SJSA1 (cell line): ENCODE measurements around the gene CCDC85B. TPM values are rescaled to one million over a fixed set of nuclear protein-coding genes. Genes with fewer than 3 reads are reported as not detected.
A peak's percentile ranks its signal among the peaks of the same experiment; 100 is the strongest.

Experiments
- DNase-seq, 2 experiments: peaks; one replicate each; pipeline ENCODE4 v3.0.0-alpha.2; 2015 to 2020; ENCODE audit warnings: low spot score in 2 of 2, low read depth in 1 of 2
- H3K27ac ChIP-seq: fragments of 250-450 bp; sonication (Bioruptor Pico); 2 replicates; pipeline ENCODE4 v1.5.1; 2020; ENCODE audit warnings: mild to moderate bottlenecking, moderate library complexity
- H3K27me3 ChIP-seq: fragments of 250-450 bp; sonication (Bioruptor Pico); replicated peaks from 2 replicates; pipeline ENCODE4 v1.5.1; 2020; ENCODE audit warnings: mild to moderate bottlenecking, moderate library complexity
- H3K36me3 ChIP-seq: fragments of 250-450 bp; sonication (Bioruptor Pico); 2 replicates; pipeline ENCODE4 v1.5.1; 2020; ENCODE audit warnings: mild to moderate bottlenecking
- H3K4me1 ChIP-seq: fragments of 250-450 bp; sonication (Bioruptor Pico); replicated peaks from 2 replicates; pipeline ENCODE4 v1.6.1; 2021; ENCODE audit warnings: mild to moderate bottlenecking
- H3K4me3 ChIP-seq: fragments of 250-450 bp; sonication (Bioruptor Pico); 2 replicates; pipeline ENCODE4 v1.5.1; 2020; ENCODE audit warnings: mild to moderate bottlenecking
- H3K9me3 ChIP-seq: fragments of 250-450 bp; sonication (Bioruptor Pico); replicated peaks from 2 replicates; pipeline ENCODE4 v1.5.1; 2020; ENCODE audit warnings: mild to moderate bottlenecking
- total RNA-seq: library from RNA; depleted of rRNA; stranded (reverse); fragments of >200 nt; shearing (Covaris generic); gene quantifications from 2 replicates; pipeline ENCODE4 v1.2.3, GENCODE V29; 2014

The CCDC85B gene
- total RNA-seq, 1 experiment from 2014 or later = 94.0 TPM

DNA sequence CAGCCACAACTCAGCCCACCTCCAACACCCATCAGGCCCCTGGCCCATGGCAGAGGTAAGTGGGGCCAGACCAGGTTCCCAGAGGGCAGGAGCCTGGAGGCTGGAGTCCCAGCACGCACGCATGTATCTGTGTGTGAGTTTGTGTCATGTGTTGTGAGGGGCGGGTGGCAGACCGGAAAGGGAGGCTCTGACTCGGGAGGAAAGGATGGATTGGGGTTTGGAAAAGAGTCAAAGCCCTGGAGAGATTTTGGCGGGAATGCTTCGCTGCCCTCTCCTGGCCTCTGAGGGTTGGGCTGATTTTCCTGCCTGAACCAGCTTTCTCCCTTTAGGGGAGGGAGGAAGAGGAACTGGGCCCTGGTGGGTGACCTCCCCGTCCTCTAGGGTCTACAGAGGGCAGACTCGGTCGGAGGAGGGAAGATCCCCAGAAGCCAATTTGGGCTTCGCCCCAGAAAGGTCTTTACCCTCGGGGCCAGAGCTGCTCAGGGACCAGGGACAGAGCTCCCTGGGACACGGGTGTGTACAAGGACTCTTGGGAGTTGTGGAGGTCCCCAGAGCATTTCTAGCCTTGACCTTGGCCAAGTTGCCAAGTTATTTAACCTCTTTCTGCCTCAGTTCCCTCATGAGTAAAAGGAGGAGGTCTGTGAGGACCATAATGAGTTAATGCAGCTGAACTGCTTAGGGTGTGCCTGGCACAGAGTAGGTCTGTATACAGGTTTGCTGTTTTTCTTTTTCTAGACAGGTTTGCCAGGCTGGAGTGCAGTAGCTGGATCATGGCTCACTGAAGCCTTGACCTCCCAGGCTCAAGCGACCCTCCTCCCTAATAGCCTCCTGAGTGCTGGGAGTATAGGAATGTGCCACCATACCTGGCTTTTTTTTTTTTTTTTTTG is 21.5 kb downstream of the CCDC85B start:
- DNase-seq = peak; percentile 98 to 99
- Histone ChIP-seq H3K4me1 (peaks cover 83% of the 10 kb centered on the region), H3K36me3 (peaks cover 14% of the 10 kb centered on the region), H3K9me3 (no peaks in the 10 kb centered on the region), H3K27ac (peak overlapping the region; percentile 93), H3K27me3 (no peaks in the 10 kb centered on the region), H3K4me3 (no peak overlapping the region)

DNA sequence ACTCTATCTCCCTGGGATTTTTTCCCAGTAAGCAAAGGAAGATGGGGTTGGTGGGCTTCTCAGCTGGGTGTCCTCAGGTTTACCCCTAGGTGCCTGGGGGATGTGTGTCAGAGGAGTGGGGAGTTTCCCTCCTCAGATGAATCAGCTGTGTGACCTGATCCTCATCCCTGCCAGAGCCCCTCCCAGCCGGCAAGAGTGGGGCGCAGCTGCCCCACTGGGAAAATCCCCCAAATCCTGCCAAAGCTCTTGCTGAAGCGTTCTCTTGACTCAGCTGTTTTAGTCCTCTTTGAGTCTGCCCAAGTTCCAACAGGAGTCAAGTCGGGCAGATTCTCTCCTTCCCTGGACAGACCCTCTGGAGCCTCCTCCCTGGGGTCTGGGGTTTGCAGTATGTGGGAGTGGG is 22.4 kb downstream of the CCDC85B start:
- no peaks in the 10 kb centered on the region for H3K27me3 ChIP-seq
- H3K27ac ChIP-seq = peak overlapping the region; percentile 93
- H3K36me3 ChIP-seq = peaks cover 23% of the 10 kb centered on the region
- H3K4me1 ChIP-seq = peaks cover 91% of the 10 kb centered on the region
- no peaks in the 10 kb centered on the region for H3K9me3 ChIP-seq
- no peak overlapping the region for H3K4me3 ChIP-seq
- DNase-seq = peak; percentile 90 to 94

DNA sequence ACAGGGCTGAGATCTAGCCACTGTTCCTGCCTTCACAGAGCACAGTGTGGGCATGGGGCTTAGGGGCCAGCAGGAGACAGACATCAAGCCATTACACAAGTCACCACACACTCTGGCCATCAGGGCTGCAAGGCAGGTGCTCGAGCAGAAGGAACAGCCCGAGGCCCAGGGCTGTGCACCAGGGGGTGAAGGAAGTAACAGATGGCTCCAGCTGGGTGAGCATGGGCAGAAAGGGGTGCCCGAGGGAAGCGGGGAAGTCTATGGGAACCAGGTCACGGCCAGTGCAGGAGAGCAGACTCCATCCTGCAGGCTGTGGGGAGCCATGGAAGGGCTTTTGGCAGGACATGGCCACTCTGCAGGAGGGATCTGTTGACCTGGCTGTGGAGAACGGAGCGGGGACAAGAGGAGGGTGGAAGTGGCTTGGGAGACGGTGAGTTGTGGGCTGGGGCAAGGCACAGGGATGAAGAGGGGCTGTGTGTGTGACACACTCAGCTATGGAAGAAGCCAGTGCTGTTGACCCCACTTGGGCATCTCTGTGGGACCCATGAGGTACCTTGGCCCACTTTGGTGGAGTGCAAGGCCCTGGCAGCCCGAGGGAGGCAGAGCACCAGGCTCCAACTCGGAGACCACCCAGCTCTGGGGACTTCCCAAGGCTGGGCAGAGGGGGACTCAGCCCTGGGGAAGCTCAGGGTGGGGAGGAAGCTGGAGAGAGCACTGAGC is 24.8 kb downstream of the CCDC85B start:
- H3K36me3 ChIP-seq = peaks cover 42% of the 10 kb centered on the region
- no peak overlapping the region for H3K4me3 ChIP-seq
- peak overlapping the region; percentile 93 for H3K27ac ChIP-seq
- peaks cover 89% of the 10 kb centered on the region for H3K4me1 ChIP-seq
- DNase-seq = no peak
- H3K27me3 ChIP-seq = no peaks in the 10 kb centered on the region
- H3K9me3 ChIP-seq = peaks cover 5% of the 10 kb centered on the region; the same call in 1 of the 2 replicates

DNA sequence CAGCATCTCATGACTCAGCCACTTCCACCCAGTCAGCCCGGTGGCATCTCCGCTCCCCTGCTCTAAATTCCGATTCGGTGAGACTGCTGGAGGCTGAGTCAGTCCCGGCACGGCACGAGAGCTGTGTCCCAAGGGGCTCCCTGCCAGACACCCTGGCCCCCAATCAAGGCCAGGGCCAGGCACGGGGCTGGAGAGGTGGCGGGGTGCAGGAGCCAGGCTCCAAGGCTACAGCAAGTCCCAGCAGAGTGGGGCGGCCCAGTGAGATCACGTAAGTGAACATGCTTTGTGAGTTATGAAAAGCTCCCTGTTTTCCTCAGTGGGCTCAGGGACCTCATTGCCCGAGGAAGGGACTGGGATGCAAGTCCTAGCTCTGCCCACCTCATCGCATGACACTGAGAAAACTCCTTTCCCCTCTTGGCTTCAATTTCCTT is 25.4 kb downstream of the CCDC85B start:
- H3K27ac ChIP-seq = peak overlapping the region; percentile 93
- peaks cover 89% of the 10 kb centered on the region for H3K4me1 ChIP-seq
- peak overlapping the region; percentile 22 for H3K4me3 ChIP-seq
- DNase-seq = peak; percentile 100
- H3K9me3 ChIP-seq = peaks cover 5% of the 10 kb centered on the region; the same call in 1 of the 2 replicates
- no peaks in the 10 kb centered on the region for H3K27me3 ChIP-seq
- peaks cover 48% of the 10 kb centered on the region for H3K36me3 ChIP-seq

DNA sequence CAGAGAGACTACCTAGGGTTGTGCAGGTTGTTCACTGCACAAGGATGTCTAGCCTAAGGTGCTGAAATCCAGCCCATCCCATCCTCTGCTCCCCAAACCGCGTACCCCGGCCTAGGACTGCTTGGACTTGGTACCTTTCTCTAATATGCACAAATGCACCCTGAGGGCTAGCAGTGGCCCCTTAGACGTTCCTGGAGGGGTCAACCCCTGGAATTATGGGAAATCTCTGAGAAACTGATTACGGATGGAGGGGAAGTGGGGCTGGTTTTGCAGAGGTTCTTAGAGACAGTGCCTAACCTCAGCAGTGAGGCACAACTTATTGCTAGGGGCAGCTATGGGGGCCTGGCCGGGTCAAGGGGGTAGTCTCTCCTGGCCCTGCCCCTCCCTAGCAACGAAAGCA is 25.9 kb downstream of the CCDC85B start:
- DNase-seq = no peak
- H3K27me3 ChIP-seq = no peaks in the 10 kb centered on the region
- H3K4me1 ChIP-seq = peaks cover 85% of the 10 kb centered on the region
- peaks cover 5% of the 10 kb centered on the region; the same call in 1 of the 2 replicates for H3K9me3 ChIP-seq
- H3K4me3 ChIP-seq = peak overlapping the region; percentile 22
- H3K27ac ChIP-seq = peak overlapping the region; percentile 93
- H3K36me3 ChIP-seq = peaks cover 54% of the 10 kb centered on the region

DNA sequence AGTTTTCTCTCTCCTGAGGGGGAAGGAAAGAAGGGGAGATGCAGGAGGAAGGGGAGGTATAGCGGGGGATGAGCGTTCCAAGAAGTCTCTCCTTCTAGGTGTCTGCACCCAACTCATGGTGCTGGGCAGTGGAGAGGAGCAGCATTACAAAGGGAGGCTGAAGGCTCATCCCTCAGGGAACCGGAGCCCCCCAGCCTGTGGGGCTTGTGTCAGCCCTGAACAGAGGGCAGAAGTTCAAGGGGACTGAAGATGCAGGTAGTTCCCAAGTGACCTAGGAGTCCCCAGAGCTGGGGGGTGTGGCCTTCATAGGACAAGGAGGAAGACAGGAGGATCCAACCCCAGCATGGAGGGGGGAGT is 26.6 kb downstream of the CCDC85B start:
- no peak for DNase-seq
- Histone ChIP-seq H3K27me3 (no peaks in the 10 kb centered on the region), H3K9me3 (peaks cover 5% of the 10 kb centered on the region; the same call in 1 of the 2 replicates), H3K4me1 (peaks cover 78% of the 10 kb centered on the region), H3K27ac (peak overlapping the region; percentile 93), H3K4me3 (peak overlapping the region; percentile 94; the same call in 1 of the 2 replicates), H3K36me3 (peaks cover 60% of the 10 kb centered on the region)

DNA sequence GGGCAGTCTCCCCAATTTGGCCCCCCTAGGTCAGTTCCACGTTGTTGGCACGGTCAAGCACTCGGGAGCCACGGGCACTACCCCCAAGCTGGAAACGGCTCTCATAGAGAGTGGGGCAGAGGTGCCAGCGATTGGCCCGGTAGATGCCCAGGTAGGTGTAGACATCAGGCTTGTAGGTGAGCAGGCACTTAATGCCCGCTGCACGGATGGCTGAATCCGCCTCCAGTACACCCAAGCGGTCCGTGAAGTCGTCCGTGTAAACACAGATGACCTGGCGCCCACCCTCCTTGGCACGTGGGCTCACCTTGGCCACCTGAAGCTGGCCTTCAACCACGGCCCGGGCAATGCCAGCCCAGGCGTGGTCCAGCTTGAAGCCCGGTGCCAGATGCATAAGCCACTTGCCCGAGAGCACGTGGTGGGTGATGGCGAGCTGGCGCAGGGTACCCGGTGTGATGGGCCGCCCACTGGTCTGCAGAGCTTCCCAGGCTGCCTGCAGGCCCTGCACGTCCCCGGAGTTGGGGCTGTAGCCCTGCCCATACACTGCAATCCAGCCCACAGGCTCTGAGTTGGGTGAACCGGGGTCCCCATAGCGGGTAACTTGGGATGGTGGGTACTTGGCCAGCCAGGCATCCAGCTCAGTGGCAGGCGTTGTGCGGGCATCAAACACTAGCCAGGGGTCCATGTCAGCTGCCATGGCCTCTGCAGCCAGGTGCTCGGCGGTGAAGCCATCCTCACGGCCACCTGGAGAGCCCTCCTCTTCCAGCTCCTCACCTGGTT is 27.1 kb downstream of the CCDC85B start:
- Histone ChIP-seq H3K4me3 (peak overlapping the region; percentile 94), H3K9me3 (peaks cover 5% of the 10 kb centered on the region; the same call in 1 of the 2 replicates), H3K27me3 (no peaks in the 10 kb centered on the region), H3K36me3 (peaks cover 66% of the 10 kb centered on the region), H3K27ac (peak overlapping the region; percentile 93), H3K4me1 (peaks cover 72% of the 10 kb centered on the region)
- no peak for DNase-seq

DNA sequence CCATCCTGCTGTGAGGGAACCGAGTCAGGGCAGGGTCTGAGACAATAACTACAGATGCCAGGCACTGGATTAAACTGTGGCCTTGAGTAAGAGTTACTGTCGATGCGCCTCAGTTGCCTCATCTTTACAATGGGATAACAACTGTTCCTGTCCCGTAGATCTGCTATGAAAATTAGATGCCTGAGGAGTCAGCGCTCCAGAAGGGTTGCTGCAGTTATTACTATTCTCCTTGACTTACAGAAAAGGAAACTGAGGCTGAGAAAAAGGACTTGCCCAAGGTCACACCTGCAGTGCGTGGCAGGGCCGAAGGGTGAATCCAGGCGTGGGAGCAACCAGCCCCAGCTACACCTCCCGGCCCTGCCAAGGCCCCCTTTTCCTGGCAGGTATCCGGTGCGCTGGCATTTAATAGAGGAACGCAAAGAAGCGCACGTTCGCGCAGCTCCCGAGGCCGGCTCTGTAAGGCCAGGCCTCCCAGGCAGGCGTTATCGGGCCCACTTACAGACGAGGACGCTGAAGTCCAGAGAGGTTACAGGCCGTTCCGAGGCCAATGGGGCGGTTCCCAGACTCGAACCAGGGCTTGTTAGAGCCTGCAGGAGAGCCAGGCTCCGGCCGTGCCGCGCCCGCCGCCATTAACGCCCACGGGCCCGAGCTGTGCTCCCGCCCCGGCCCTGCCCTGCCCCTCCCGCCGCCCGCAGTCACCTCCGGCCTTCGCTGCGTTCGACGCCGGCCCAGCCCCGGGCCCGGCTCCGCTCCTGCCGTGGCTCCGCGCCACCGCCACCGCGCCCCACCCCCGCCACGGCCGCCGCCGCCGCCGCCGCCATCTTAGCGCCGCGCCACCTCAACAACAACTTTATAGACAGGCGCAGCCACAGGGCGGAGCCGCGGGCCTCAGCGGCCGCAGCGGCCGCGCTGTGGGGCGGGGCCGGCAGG is 28.0 kb downstream of the CCDC85B start, which contains the start of gene C11orf68:
TSS of gene C11orf68 (minus strand) at position 852 of the 930 bp plus-strand sequence. CDS start at position 821, 31 bp downstream.
- no peaks in the 10 kb centered on the region for H3K27me3 ChIP-seq
- peaks cover 74% of the 10 kb centered on the region for H3K36me3 ChIP-seq
- H3K4me1 ChIP-seq = peaks cover 64% of the 10 kb centered on the region
- DNase-seq = peak in 1 of 2 experiments; percentile 64
- H3K4me3 ChIP-seq = peak within 1 kb of the TSS; percentile 94
- H3K27ac ChIP-seq = peak within 1 kb of the TSS; percentile 93
- peaks cover 5% of the 10 kb centered on the region; the same call in 1 of the 2 replicates for H3K9me3 ChIP-seq

DNA sequence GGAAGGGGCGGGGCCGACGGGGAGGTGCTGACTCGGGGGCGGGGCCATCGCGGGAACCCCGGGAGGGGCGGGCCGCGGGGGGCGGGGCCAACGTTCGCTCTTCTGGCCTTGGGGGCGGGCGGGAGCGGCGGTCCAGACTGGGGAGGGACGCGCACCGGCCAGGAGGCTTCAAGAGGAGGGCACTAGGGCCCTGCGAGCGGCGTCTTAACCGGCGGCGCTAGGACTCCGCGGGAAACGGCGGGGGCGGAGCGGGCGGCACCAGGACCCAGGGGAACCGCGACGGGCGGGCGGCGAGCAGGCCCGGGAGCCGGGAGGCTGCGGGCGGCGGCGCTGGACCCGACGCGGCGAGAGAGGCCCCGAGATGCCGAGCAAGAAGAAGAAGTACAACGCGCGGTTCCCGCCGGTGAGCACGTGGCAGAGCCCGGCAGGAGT is 28.7 kb downstream of the CCDC85B start, which contains the start of gene DRAP1:
TSS of gene DRAP1 (plus strand) at position 286 of the 432 bp plus-strand sequence. CDS start at position 362, 76 bp downstream.
- Histone ChIP-seq H3K4me3 (peak within 1 kb of the TSS; percentile 94), H3K27ac (peak within 1 kb of the TSS; percentile 93), H3K4me1 (peaks cover 57% of the 10 kb centered on the region), H3K36me3 (peaks cover 79% of the 10 kb centered on the region), H3K27me3 (no peaks in the 10 kb centered on the region), H3K9me3 (peaks cover 5% of the 10 kb centered on the region; the same call in 1 of the 2 replicates)
- peak; percentile 98 to 100 for DNase-seq

DNA sequence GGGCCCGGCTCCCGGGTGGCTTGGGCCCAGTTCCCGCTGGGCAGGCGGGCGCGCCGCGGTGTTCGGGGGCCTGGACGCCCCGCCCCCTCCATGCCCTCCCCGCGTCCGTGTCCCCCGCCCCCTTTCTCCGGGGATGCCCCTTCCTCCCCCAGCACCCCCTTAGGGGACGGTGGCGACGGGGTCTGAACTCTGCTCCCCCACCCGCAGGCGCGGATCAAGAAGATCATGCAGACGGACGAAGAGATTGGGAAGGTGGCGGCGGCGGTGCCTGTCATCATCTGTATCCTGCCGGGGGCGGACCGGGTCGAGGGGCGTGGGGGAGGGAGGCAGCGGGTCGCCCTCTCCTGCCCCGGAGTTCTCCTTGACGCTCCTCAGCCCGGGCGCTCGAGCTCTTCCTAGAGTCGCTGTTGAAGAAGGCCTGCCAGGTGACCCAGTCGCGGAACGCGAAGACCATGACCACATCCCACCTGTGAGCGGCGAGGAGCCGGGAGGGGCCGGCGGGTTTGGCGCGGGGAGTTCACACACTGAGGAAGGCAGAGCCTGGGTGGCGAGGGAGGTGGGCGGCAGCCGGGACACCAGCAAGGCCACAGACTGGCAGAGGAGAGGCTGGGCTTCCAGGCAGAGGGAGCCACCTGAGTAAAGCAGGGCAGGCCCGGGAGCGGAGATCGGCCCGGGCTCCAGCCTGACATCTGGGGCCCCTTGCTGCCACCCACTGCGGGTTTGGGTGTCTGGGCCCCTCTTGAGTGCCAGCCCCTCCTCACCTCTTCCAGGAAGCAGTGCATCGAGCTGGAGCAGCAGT is 29.3 kb downstream of the CCDC85B start:
- H3K4me3 ChIP-seq = peak overlapping the region; percentile 94
- H3K4me1 ChIP-seq = peaks cover 51% of the 10 kb centered on the region
- peak; percentile 44 to 76 for DNase-seq
- H3K27me3 ChIP-seq = no peaks in the 10 kb centered on the region
- peak overlapping the region; percentile 49 for H3K27ac ChIP-seq
- H3K9me3 ChIP-seq = peaks cover 5% of the 10 kb centered on the region; the same call in 1 of the 2 replicates
- H3K36me3 ChIP-seq = peaks cover 82% of the 10 kb centered on the region

DNA sequence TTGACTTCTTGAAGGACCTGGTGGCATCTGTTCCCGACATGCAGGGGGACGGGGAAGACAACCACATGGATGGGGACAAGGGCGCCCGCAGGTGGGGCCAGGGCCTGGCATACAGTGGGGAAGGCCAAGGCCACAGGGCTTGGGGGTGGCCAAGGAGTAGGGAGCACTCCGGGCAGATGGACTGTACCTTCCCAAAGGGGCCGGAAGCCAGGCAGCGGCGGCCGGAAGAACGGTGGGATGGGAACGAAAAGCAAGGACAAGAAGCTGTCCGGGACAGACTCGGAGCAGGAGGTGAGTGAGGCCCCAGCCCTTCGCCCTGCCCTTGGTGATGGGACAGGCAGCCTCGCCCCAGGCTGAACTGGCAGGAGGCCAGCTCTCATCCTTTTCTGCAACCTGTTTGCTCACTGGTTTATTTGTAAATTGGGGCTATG is 29.9 kb downstream of the CCDC85B start:
- H3K36me3 ChIP-seq = peaks cover 82% of the 10 kb centered on the region
- DNase-seq = no peak
- peaks cover 45% of the 10 kb centered on the region for H3K4me1 ChIP-seq
- H3K4me3 ChIP-seq = peak overlapping the region; percentile 94
- no peak overlapping the region for H3K27ac ChIP-seq
- H3K9me3 ChIP-seq = peaks cover 5% of the 10 kb centered on the region; the same call in 1 of the 2 replicates
- no peaks in the 10 kb centered on the region for H3K27me3 ChIP-seq
